Thyroid gland (tissue), 4 donors: ENCODE measurements around the gene ARTN. TPM values are rescaled to one million over a fixed set of nuclear protein-coding genes. Genes with fewer than 3 reads are reported as not detected.

ENCODE experiments used
- DNase-seq, 2 donors: peaks; one replicate each; pipeline ENCODE4 v3.0.0-alpha.2; 2019
- H3K27ac ChIP-seq, 3 donors: fragments of 200-600 bp; sonication (generic); 1 replicate in 2 of 3; 2 replicates in 1 of 3; pipeline ENCODE4 v1.5.1; 2016 to 2019; ENCODE audit warnings: mild to moderate bottlenecking in 1 of 3, moderate library complexity in 1 of 3
- H3K27me3 ChIP-seq: fragments of 200-600 bp; sonication (generic); one replicate; pipeline ENCODE4 v1.5.1; 2019
- H3K36me3 ChIP-seq, 2 donors: fragments of 200-600 bp; sonication (generic); one replicate each; pipeline ENCODE4 v1.5.1; 2016 to 2019
- H3K4me1 ChIP-seq, 2 donors: fragments of 200-600 bp; sonication (generic); one replicate each; pipeline ENCODE4 v1.5.1; 2017 to 2019
- H3K4me3 ChIP-seq, 3 donors: fragments of 200-600 bp; sonication (generic); replicated peaks in 1 of 3; 1 replicate in 2 of 3; 2 replicates in 1 of 3; pipeline ENCODE4 v1.5.1; 2016; ENCODE audit warnings: mild to moderate bottlenecking in 1 of 3
- H3K9me3 ChIP-seq: fragments of 200-600 bp; sonication (generic); one replicate; pipeline ENCODE4 v1.5.1; 2017
- CTCF ChIP-seq, 6 experiments: fragments of 200-600 bp in 3 of 6; fragments of 450-650 bp in 3 of 6; sonication (generic) in 3 of 6; IDR thresholded peaks; one replicate each; pipeline ENCODE4 v1.5.1; 2016 to 2019; ENCODE audit warnings: antibody characterized with exemption in 6 of 6, mild to moderate bottlenecking in 2 of 6, inconsistent platforms in 1 of 6, moderate library complexity in 1 of 6
- POLR2A ChIP-seq, 2 donors: fragments of 450-650 bp; IDR thresholded peaks; one replicate each; pipeline ENCODE4 v1.6.1; 2017; ENCODE audit warnings: antibody characterized with exemption in 2 of 2, mild to moderate bottlenecking in 2 of 2, moderate library complexity in 1 of 2
- WGBS, 2 donors: methylation state at CpG; one replicate each; pipeline ENCODE4 v1.1.5; 2017; 5-methylcytosine and 5-hydroxymethylcytosine counted together
- intact Hi-C: fragments of 100-400 bp; cut with DNase I; formaldehyde crosslinking; loops from one replicate; pipeline ENCODE4 v1.15.1; 2023
- total RNA-seq, 4 donors: library from RNA; depleted of rRNA; stranded (reverse); fragments of >200 nt; gene quantifications; one replicate each; pipeline ENCODE4 v1.2.3, GENCODE V29; 2016

ARTN gene
- total RNA-seq, 4 donors from 2014 or later = 0.40 to 2.0 (median 0.80) TPM

- no peak for DNase-seq
- TF ChIP-seq CTCF (IDR thresholded peaks at IDR 0.05) (no peak), POLR2A (IDR thresholded peaks at IDR 0.05) (no peak)
- intact Hi-C loops = no loop called here
- Histone ChIP-seq H3K27me3 (no peaks in the 10 kb centered on the region), H3K36me3 (peaks cover 13 to 14% of the 10 kb centered on the region in 2 donors), H3K9me3 (no peaks in the 10 kb centered on the region), H3K27ac (no peak overlapping the region), H3K4me3 (no peak overlapping the region), H3K4me1 (peaks cover 33 to 46% of the 10 kb centered on the region in 2 donors)
- 92 to 94% methylated on average over 8 of the region's 8 CpGs for WGBS, 2 donors
Observed at GRCh38 chr1:43976890-43977289, 43.3 kb downstream of the ARTN start.

GRCh38 chr1:43977376-43978263, 44.0 kb downstream of the ARTN start:
- no peak for DNase-seq
- Histone ChIP-seq H3K36me3 (peaks cover 9 to 14% of the 10 kb centered on the region in 2 donors), H3K27ac (no peak overlapping the region), H3K27me3 (no peaks in the 10 kb centered on the region), H3K4me1 (peaks cover 33 to 46% of the 10 kb centered on the region in 2 donors), H3K9me3 (no peaks in the 10 kb centered on the region), H3K4me3 (no peak overlapping the region)
- WGBS, 2 donors = 89 to 96% methylated on average over 9 of the region's 9 CpGs
- TF ChIP-seq POLR2A (IDR thresholded peaks at IDR 0.05) (no peak), CTCF (IDR thresholded peaks at IDR 0.05) (no peak)
- intact Hi-C loops = no loop called here

GRCh38 chr1:43978264-43978550, 44.6 kb downstream of the ARTN start:
- DNase-seq = no peak
- TF ChIP-seq CTCF (IDR thresholded peaks at IDR 0.05) = no peak
- TF ChIP-seq POLR2A (IDR thresholded peaks at IDR 0.05) = no peak
- Histone ChIP-seq H3K4me3 (no peak overlapping the region), H3K27ac (no peak overlapping the region), H3K9me3 (no peaks in the 10 kb centered on the region), H3K4me1 (peaks cover 33 to 46% of the 10 kb centered on the region in 2 donors), H3K27me3 (no peaks in the 10 kb centered on the region), H3K36me3 (peaks cover 9 to 14% of the 10 kb centered on the region in 2 donors)
- intact Hi-C loops = no loop called here
- 66 to 76% methylated on average over 5 of the region's 5 CpGs for WGBS, 2 donors

- DNase-seq = peak; percentile 36 to 38
- H3K4me3 ChIP-seq = peak within 1 kb of the TSS in 2 of 3 donors; percentile 30 to 52
- WGBS, 2 donors = 23% methylated on average over 14 to 17 of the region's 54 CpGs
- TF ChIP-seq POLR2A (IDR thresholded peaks at IDR 0.05) (no peak), CTCF (IDR thresholded peaks at IDR 0.05) (no peak)
- peaks cover 9 to 14% of the 10 kb centered on the region in 2 donors for H3K36me3 ChIP-seq
- intact Hi-C loops = no loop called here
- H3K9me3 ChIP-seq = no peaks in the 10 kb centered on the region
- H3K27me3 ChIP-seq = no peaks in the 10 kb centered on the region
- peaks cover 33 to 46% of the 10 kb centered on the region in 2 donors for H3K4me1 ChIP-seq
- H3K27ac ChIP-seq = no peak within 1 kb of the TSS
Observed at GRCh38 chr1:43978551-43979260, 45.1 kb downstream of the ARTN start, which contains the start of gene B4GALT2. B4GALT2 (plus strand) TSS chr1:43979210; CDS start chr1:43981161, 1,951 bp downstream.

GRCh38 chr1:43979261-43979527, 45.6 kb downstream of the ARTN start:
- Histone ChIP-seq H3K27ac (no peak overlapping the region), H3K9me3 (no peaks in the 10 kb centered on the region), H3K27me3 (no peaks in the 10 kb centered on the region), H3K4me3 (peak overlapping the region in 2 of 3 donors; percentile 30 to 52), H3K36me3 (peaks cover 9 to 14% of the 10 kb centered on the region in 2 donors), H3K4me1 (peaks cover 29 to 42% of the 10 kb centered on the region in 2 donors)
- intact Hi-C loops = no loop called here
- no CpG with 5 or more reads among the region's 45 CpGs for WGBS, 2 donors
- TF ChIP-seq CTCF (IDR thresholded peaks at IDR 0.05) (no peak), POLR2A (IDR thresholded peaks at IDR 0.05) (no peak)
- DNase-seq = no peak
